HG02870 (cell line): ENCODE results near the gene ADAMTS1.
"Not testable (repeated sequence)": the region's sequence is repeated elsewhere in the genome, so short reads cannot be mapped to it uniquely, and the experiment has no call there.

Experiments used
- ATAC-seq: cut with Tn5 transposase; IDR thresholded peaks from one replicate; pipeline ENCODE4 v1.9.1; 2021; ENCODE audit warnings: mild to moderate bottlenecking, moderate library complexity; ENCODE audit not compliant: unreplicated experiment

The ADAMTS1 gene

GRCh38 chr21:26845066-26845758 lies at the start of gene ADAMTS1:
Gene ADAMTS1, minus strand, starts transcription at chr21:26845409. Its CDS starts 455 bp downstream, at chr21:26844954.
- ATAC-seq = no peak

DNA sequence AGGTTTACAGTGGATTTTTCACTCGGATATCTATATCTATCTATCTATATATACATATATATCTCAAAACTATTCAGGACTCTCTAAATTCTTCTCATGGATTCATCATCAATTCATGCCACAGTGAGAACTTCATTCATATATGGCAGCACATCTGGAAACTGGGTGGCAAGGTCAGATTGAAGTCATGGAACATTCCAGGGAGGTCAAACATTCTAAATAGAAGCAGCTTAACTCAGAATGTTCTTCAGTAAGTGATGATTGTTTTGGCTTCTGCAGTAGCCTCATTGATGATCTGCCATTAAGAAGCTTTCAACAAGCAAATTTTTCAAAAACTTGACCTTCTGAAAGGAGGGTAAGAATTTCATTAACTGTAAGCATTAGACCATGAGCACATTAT lies 46.9 kb upstream of the ADAMTS1 start:
- ATAC-seq = no peak

GRCh38 chr21:26888931-26889330 lies 43.7 kb upstream of the ADAMTS1 start:
- no peak for ATAC-seq

- ATAC-seq = no peak
Observed at GRCh38 chr21:26888256-26888655, 43.0 kb upstream of the ADAMTS1 start.

GRCh38 chr21:26887251-26887650 lies 42.0 kb upstream of the ADAMTS1 start:
- no peak for ATAC-seq

- no peak for ATAC-seq
Observed at GRCh38 chr21:26884436-26884835, 39.2 kb upstream of the ADAMTS1 start.

DNA sequence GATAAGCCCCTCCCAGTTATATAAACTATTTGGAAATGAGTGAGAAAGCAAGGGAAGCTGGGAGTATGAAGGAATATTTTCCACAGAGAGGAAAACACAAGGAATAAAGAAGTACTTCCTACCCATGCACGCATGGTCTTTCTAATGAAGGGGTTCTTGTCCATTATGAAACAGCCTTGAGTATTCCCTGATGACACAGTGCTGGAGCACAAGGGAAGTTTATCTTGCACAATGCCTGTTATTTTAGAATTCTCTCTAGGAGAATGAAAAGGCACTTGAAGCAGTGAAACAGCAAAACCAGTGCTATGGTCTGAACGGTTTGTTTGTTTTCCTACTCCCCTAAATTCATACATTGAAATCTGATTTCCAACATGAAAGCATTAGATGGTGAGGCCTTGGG lies 38.6 kb upstream of the ADAMTS1 start:
- no peak for ATAC-seq

DNA sequence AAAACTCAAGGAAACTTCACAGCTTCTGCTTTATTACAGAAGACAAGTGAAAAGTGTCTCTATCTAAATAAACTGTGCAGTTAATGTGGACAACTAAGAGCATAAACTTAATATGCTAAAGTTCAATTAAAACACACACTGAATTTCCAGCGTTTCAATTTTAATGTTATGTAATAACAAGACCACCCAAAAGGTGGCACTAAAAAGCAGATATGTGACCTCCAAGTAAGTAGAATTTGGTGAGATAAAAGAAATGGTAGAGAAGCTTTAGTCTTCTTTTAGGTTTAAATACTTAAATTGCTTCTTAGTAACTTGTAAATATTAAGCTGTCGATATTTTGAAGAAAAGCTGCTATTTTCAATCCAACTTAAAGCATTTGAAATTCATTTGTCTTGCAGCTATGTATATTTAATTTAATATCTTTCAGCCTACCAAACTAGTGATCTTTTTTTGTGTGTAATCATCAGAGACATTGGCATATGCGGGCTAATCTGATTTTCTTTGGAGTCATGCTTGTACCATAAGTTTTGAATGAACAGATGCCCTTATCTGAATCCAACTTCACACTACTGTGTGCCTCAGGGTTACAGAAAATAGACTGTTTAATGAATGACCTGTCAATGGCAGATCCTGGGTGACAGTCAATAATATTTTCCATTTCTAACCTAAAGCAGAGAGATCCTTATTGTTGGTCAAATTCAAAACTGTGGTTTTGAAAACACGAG lies 36.5 kb upstream of the ADAMTS1 start:
- no peak for ATAC-seq

DNA sequence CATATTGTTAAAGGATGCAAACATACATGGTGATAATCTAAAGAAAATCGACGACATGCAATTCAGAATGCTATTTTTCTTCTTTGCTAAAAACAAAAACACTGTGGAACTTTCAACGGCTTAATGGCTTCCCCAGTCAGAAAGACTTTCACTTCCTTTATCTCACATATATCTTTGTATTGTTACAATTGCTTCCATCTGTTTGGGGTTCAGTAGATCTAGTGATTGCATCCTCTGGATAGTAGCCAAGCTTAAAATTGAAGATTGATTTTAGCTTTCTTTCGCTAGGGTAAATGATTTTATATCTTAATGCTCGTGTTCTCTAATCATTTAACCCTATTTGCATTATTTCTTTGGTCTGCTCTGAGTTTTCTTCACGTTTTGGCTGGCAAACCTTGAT lies 31.8 kb upstream of the ADAMTS1 start:
- ATAC-seq = no peak

DNA sequence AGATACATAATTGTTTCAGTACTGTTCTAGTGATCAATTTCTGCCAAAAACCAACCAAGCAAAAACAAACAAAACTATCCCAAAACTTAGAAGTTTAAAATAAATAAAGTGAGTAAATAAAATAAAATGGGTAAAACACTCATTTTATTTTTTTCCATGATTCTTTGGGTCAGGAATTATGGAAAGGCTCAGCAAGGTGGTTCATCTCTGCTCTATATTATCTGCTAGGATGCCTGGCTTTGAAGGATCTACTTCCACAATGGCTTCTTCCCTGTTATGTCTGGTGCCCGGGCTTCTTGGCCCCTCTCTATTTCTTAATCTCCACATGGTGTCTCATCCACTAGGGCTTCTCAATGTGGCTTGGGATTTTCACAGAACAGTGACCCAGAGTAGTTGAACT lies 29.1 kb upstream of the ADAMTS1 start:
- no peak for ATAC-seq

DNA sequence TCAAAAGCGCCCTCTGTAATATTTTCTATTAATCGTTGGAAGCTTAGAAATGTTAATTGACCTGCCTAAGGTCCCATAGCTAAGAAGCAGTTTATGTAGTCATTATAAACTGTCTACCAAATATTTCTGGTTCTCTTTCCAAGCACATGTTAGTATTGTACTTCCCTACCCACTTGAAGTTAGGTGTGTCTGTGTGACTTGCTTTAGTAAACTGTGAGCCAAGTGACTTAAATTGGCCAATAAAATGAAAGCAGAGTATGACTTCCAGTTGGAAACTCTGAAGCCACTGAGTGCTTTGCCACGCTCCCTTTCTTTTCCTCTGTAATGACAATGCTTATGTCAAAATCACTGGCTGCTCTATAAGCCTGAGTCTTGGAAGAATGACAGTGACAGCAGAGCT lies 20.6 kb upstream of the ADAMTS1 start:
- no peak for ATAC-seq

- ATAC-seq = not testable (repeated sequence)
Observed at GRCh38 chr21:26856871-26857350, 11.7 kb upstream of the ADAMTS1 start.

GRCh38 chr21:26854695-26855094 lies 9.5 kb upstream of the ADAMTS1 start:
- not testable (repeated sequence) for ATAC-seq

GRCh38 chr21:26852423-26852822 lies 7.2 kb upstream of the ADAMTS1 start:
- ATAC-seq = no peak

GRCh38 chr21:26851109-26851944 lies 6.1 kb upstream of the ADAMTS1 start:
- ATAC-seq = no peak

GRCh38 chr21:26850116-26850643 lies 5.0 kb upstream of the ADAMTS1 start:
- ATAC-seq = no peak

- no peak for ATAC-seq
Observed at GRCh38 chr21:26849428-26850115, 4.4 kb upstream of the ADAMTS1 start.

GRCh38 chr21:26847921-26848320 lies 2.7 kb upstream of the ADAMTS1 start:
- no peak for ATAC-seq

DNA sequence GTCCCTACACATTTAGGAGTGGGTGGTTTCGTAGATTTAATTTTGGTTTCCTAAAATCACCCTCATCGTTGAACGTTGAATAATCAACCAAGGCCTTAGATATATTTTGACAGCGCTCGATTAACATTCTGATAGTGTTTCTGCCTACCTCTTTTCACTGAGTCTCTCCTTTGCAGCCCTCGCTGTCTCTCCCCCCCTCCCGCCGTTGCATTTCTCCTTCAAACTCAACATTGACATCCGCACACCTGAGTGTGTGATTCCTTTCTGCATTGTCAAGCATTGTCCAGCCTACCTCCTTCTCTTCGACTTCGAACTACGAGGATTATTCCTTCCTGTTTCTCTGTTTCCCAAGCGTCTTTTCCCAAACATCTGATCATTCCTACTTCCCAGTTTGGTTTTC lies 1.8 kb upstream of the ADAMTS1 start:
- no peak for ATAC-seq

DNA sequence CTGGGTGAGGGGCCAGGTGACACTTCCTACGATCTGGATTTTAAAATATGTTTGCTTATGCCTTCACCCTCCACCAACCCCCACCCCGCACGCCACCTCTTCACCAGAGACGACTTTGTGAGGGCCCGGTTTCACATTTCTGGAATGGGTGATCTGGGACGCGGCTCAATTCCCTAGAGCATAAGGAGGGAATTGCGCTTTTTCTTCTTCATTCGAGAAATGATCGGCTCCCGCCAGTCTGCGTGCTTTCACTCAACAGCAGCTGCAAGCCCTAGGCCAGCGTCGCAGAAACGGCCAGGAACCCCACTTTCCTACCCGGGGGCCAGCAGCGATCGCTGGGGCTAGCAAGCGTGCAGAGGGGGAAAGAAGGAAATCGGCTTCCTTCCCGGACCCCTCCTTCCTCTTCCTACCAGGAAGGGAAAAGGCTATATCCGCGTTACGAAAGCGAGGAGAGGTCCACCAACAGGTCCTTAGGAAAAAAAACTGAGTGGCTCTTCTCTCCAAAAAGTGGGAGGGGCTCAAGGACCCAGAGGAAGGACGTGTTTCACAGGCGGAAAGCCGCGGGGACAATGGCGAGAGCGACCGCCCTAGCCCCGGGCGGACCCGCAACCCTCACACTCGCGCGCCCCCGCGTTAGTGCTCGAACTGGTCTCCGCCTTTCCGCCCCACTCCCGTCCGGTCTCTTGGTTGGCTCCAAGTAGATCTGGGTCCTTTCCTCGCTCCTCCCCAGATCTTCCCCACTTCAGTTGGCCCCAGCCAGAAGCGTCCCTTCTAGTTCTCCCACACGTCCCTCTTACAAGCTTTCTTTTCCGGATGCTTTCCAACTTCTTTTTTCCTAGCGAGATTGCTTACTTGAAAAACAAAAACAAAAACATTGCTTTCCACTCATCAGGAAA lies 1.1 kb upstream of the ADAMTS1 start:
- ATAC-seq = no peak
